KMS-11 (cell line): ENCODE data around the gene PTPN7.
A peak's percentile ranks its signal among the peaks of the same experiment; 100 is the strongest.

Experiments used
- H2AFZ ChIP-seq: fragments of 200-600 bp; sonication (generic); 2 replicates; pipeline ENCODE4 v1.6.1; 2016; ENCODE audit warnings: antibody characterized with exemption, mixed run types, low read depth
- H3K27ac ChIP-seq: fragments of 200-600 bp; sonication (generic); 2 replicates; pipeline ENCODE4 v1.6.1; 2016; ENCODE audit warnings: mild to moderate bottlenecking, mixed run types
- H3K27me3 ChIP-seq: fragments of 200-600 bp; sonication (generic); 2 replicates; pipeline ENCODE4 v1.6.1; 2017; ENCODE audit warnings: mild to moderate bottlenecking, low read depth, mixed run types, moderate library complexity; ENCODE audit not compliant: insufficient read depth
- H3K36me3 ChIP-seq: fragments of 200-600 bp; sonication (generic); 2 replicates; pipeline ENCODE4 v1.6.1; 2017; ENCODE audit warnings: mild to moderate bottlenecking, mixed run types; ENCODE audit not compliant: insufficient read depth
- H3K4me1 ChIP-seq: fragments of 200-600 bp; sonication (generic); 2 replicates; pipeline ENCODE4 v1.6.1; 2016; ENCODE audit warnings: mild to moderate bottlenecking, low read depth, mixed run types; ENCODE audit not compliant: poor library complexity, severe bottlenecking
- H3K4me2 ChIP-seq: fragments of 200-600 bp; sonication (generic); 2 replicates; pipeline ENCODE4 v1.7.0; 2016; ENCODE audit warnings: mild to moderate bottlenecking, mixed run types
- H3K4me3 ChIP-seq: fragments of 200-600 bp; sonication (generic); IDR thresholded peaks from 2 replicates; pipeline ENCODE4 v1.6.1; 2017; ENCODE audit warnings: low read depth, low read length, mixed read lengths; ENCODE audit not compliant: insufficient read depth
- H3K79me2 ChIP-seq: fragments of 200-600 bp; sonication (generic); 2 replicates; pipeline ENCODE4 v1.6.1; 2016; ENCODE audit warnings: low read depth, mixed run types; ENCODE audit not compliant: insufficient read depth
- H3K9ac ChIP-seq: fragments of 200-600 bp; sonication (generic); 2 replicates; pipeline ENCODE4 v1.6.1; 2016; ENCODE audit warnings: mild to moderate bottlenecking, mixed run types
- H4K20me1 ChIP-seq: fragments of 200-600 bp; sonication (generic); 2 replicates; pipeline ENCODE4 v1.6.1; 2016; ENCODE audit warnings: mild to moderate bottlenecking, mixed run types; ENCODE audit not compliant: insufficient read depth
- TF ChIP-seq, protein P1 (sequence below): fragments of 200-600 bp; sonication (generic); conservative IDR thresholded peaks from 2 replicates; pipeline ENCODE4 v1.6.1; 2017; ENCODE audit warnings: low read depth, mild to moderate bottlenecking, antibody characterized with exemption, low read length, moderate library complexity, mixed read lengths

PTPN7 gene

DNA sequence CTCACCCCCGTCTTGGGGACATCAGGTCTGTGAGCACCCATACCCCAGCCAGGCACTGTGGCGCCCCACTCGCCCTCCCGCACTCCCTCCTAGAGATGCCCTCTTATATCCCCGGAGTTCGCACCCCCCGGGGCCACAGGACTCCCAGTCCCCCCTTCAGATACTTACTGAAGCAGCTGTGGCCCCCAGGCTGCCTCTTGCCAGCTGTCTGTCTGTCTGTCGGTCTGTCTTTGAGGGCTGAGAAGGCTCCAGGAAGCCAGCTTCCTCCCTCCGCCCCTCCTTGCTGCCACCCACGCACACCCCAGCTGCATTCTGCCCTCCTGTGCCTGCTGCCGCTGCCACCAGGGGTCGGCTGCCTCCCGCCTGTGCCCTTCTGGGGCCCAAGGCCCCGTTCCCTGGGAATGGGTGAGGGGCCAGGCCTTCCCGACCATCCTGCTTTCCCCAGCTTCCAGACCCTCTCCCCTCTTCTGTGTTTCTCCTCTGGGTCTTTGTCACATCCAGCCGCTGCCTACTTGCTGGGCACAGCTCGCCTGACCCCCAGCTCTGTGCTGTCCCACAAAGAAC is at the start of gene PTPN7:
TSS of gene PTPN7 (minus strand) at position 226 of the 564 bp plus-strand sequence. CDS start 1,200 bp downstream, outside the sequence.
- Histone ChIP-seq H3K27me3 (peaks cover 13% of the 10 kb centered on the region; the same call in 1 of the 2 replicates), H4K20me1 (no peaks in the 10 kb centered on the region), H3K4me1 (peaks cover 4% of the 10 kb centered on the region), H3K79me2 (no peaks in the 10 kb centered on the region), H3K27ac (peak within 1 kb of the TSS; percentile 59), H3K4me2 (peak within 1 kb of the TSS; percentile 36; the same call in 1 of the 2 replicates), H3K36me3 (no peaks in the 10 kb centered on the region), H3K9ac (peak within 1 kb of the TSS; percentile 67), H2AFZ (peak within 1 kb of the TSS; percentile 32; the same call in 1 of the 2 replicates), H3K4me3 (peak within 1 kb of the TSS; percentile 80)
- TF ChIP-seq, protein P1, sequence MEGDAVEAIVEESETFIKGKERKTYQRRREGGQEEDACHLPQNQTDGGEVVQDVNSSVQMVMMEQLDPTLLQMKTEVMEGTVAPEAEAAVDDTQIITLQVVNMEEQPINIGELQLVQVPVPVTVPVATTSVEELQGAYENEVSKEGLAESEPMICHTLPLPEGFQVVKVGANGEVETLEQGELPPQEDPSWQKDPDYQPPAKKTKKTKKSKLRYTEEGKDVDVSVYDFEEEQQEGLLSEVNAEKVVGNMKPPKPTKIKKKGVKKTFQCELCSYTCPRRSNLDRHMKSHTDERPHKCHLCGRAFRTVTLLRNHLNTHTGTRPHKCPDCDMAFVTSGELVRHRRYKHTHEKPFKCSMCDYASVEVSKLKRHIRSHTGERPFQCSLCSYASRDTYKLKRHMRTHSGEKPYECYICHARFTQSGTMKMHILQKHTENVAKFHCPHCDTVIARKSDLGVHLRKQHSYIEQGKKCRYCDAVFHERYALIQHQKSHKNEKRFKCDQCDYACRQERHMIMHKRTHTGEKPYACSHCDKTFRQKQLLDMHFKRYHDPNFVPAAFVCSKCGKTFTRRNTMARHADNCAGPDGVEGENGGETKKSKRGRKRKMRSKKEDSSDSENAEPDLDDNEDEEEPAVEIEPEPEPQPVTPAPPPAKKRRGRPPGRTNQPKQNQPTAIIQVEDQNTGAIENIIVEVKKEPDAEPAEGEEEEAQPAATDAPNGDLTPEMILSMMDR, result peak; percentile 36; the same call in 1 of the 2 replicates

DNA sequence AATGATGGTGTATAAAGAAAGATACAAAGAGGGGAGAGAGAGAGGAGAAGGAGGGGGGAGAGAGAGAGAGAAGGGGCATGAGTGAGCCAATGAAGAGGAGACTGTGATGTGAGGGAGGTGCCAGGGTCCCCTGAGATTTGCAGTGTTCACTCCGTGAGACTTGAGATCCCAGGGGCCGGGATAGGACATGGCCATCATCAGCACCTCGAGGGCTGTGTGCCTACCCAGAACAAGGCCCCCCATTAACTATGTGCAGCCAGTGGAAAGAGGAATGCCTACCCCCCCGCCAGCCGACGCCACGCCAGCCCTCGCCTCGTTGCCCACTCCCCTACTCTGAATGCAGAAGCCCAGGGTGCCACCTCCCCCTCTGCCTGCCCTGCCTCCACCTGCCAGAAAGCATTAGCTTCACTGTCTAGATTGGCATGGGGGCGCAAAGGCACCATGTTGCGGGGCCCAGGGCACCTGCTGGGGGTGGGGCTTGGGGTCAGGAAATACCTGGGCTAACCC is 48.0 kb upstream of the PTPN7 start:
- no peaks in the 10 kb centered on the region for H3K79me2 ChIP-seq
- H4K20me1 ChIP-seq, result no peaks in the 10 kb centered on the region
- H3K4me2 ChIP-seq, result no peak overlapping the region
- peaks cover 32% of the 10 kb centered on the region; the same call in 1 of the 2 replicates for H3K27me3 ChIP-seq
- no peak overlapping the region for H3K27ac ChIP-seq
- no peak overlapping the region for H2AFZ ChIP-seq
- H3K36me3 ChIP-seq, result no peaks in the 10 kb centered on the region
- H3K4me1 ChIP-seq, result no peaks in the 10 kb centered on the region
- H3K4me3 ChIP-seq, result no peak overlapping the region
- TF ChIP-seq, protein P1, result no peak
- no peak overlapping the region for H3K9ac ChIP-seq

DNA sequence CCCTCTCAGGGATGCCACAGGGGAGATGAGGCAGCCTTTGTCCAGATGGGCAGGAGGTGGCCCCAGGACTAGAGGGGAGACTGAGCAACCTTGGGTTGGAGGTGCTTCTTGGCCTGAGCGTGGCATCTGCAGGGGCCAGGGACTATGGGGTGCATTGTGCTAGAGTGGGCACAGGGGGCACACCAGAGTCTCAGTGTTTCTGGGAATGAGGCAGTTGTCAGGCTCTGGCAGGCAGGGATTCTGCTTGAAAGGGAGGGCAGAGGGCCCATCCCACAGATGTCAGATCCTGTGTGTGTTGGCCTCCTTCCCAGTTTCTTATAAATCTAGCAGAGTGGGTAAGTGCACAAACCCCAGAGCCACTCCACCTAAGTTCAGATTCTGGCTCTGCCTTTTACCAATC is 46.9 kb upstream of the PTPN7 start:
- no peak overlapping the region for H3K4me2 ChIP-seq
- H4K20me1 ChIP-seq, result no peaks in the 10 kb centered on the region
- no peaks in the 10 kb centered on the region for H3K79me2 ChIP-seq
- no peak overlapping the region for H3K4me3 ChIP-seq
- peaks cover 23% of the 10 kb centered on the region; the same call in 1 of the 2 replicates for H3K27me3 ChIP-seq
- TF ChIP-seq, protein P1, result 0 out of 2 replicates have a peak, but pooled peaks have one; percentile 8
- H2AFZ ChIP-seq, result no peak overlapping the region
- H3K9ac ChIP-seq, result no peak overlapping the region
- H3K4me1 ChIP-seq, result no peaks in the 10 kb centered on the region
- no peaks in the 10 kb centered on the region for H3K36me3 ChIP-seq
- H3K27ac ChIP-seq, result no peak overlapping the region

DNA sequence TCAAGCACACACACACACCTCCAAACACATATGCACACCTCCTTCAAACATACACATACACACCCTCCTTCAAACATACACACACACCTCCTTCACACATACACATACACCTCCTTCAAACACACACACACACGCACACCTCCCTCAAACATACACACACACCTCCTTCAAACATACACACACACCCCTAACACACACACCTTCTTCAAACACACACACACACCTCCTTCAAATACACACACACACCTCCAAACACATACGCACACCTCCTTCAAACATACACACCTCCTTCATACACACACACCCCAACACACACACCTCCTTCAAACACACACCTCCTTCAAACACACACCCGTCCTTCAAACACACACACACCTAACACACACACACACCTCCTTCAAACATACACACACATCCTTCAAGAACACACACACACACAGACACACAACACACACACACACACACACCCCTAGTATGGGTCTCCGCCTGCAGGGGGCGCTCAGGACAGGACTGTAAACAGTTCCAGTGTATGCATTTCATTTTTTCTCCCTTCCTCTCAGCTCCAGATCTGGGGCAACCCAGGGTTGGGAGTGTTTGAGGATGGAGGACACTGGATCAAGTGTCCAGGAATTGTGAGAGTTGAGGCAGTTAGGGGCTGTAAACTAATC is 45.3 kb upstream of the PTPN7 start:
- H3K4me2 ChIP-seq, result no peak overlapping the region
- no peaks in the 10 kb centered on the region for H3K36me3 ChIP-seq
- TF ChIP-seq, protein P1, result peak; percentile 54
- no peaks in the 10 kb centered on the region for H3K79me2 ChIP-seq
- no peak overlapping the region for H3K4me3 ChIP-seq
- H3K9ac ChIP-seq, result no peak overlapping the region
- no peaks in the 10 kb centered on the region for H3K4me1 ChIP-seq
- H3K27ac ChIP-seq, result no peak overlapping the region
- peaks cover 24% of the 10 kb centered on the region; the same call in 1 of the 2 replicates for H3K27me3 ChIP-seq
- H4K20me1 ChIP-seq, result no peaks in the 10 kb centered on the region
- no peak overlapping the region for H2AFZ ChIP-seq
